Immature natural killer cell (primary cell): ENCODE measurements around the gene PEX12. TPM values are rescaled to one million over a fixed set of nuclear protein-coding genes. Genes with fewer than 3 reads are reported as not detected.

Experiments
- DNase-seq, 3 donors: peaks; one replicate each; pipeline ENCODE4 v3.0.0; 2022; ENCODE audit warnings: mixed read lengths in 1 of 3
- H3K27ac Mint-ChIP-seq, 6 donors: one replicate each; pipeline ENCODE4 v1.8.0; 2020; ENCODE audit warnings: mixed read lengths in 6 of 6, mild to moderate bottlenecking in 5 of 6, inconsistent platforms in 4 of 6, moderate library complexity in 3 of 6
- H3K27me3 Mint-ChIP-seq, 3 donors: one replicate each; pipeline ENCODE4 v1.8.0; 2020 to 2021; ENCODE audit warnings: low read depth in 3 of 3, mild to moderate bottlenecking in 3 of 3, mixed read lengths in 3 of 3, moderate library complexity in 3 of 3, inconsistent platforms in 1 of 3
- H3K36me3 Mint-ChIP-seq, 3 donors: one replicate each; pipeline ENCODE4 v1.8.0; 2020; ENCODE audit warnings: mixed read lengths in 3 of 3, inconsistent platforms in 2 of 3, mild to moderate bottlenecking in 2 of 3
- H3K4me1 Mint-ChIP-seq, 2 donors: one replicate each; pipeline ENCODE4 v1.8.0; 2020; ENCODE audit warnings: inconsistent platforms in 2 of 2, mild to moderate bottlenecking in 2 of 2, mixed read lengths in 2 of 2, moderate library complexity in 1 of 2
- H3K4me3 Mint-ChIP-seq, 5 donors: one replicate each; pipeline ENCODE4 v1.8.0; 2020; ENCODE audit warnings: mild to moderate bottlenecking in 5 of 5, mixed read lengths in 5 of 5, inconsistent platforms in 3 of 5, moderate library complexity in 3 of 5
- H3K9me3 Mint-ChIP-seq, 6 donors: one replicate each; pipeline ENCODE4 v1.8.0; 2020; ENCODE audit warnings: mild to moderate bottlenecking in 6 of 6, mixed read lengths in 6 of 6, inconsistent platforms in 4 of 6, moderate library complexity in 3 of 6
- polyA plus RNA-seq, 3 donors: library from polyadenylated mRNA; unstranded; fragments of 300-500 nt; fragmentation: Illumina TruSeq; gene quantifications; one replicate each; pipeline ENCODE4 v1.2.3, GENCODE V29; 2021

Gene PEX12
- polyA plus RNA-seq, 3 donors from 2014 or later, result 1.7 to 2.0 TPM; not detected in 1

- no peak within 1 kb of the TSS for H3K27ac Mint-ChIP-seq
- no peaks in the 10 kb centered on the region for H3K4me1 Mint-ChIP-seq
- H3K36me3 Mint-ChIP-seq, result no peaks in the 10 kb centered on the region
- no peak within 1 kb of the TSS for H3K4me3 Mint-ChIP-seq
- peaks cover 0 to 11% (median 6%) of the 10 kb centered on the region in 3 donors for H3K27me3 Mint-ChIP-seq
- no peak for DNase-seq
- no peaks in the 10 kb centered on the region for H3K9me3 Mint-ChIP-seq
Observed at GRCh38 chr17:35560703-35561102, 17.7 kb downstream of the PEX12 start, which contains the start of gene SLFN14. Gene SLFN14, minus strand, starts transcription at chr17:35560819. Its CDS starts 2,757 bp downstream, at chr17:35558062.

GRCh38 chr17:35559495-35560210 is 18.7 kb downstream of the PEX12 start:
- Mint-ChIP-seq H3K4me3 (no peak overlapping the region), H3K36me3 (no peaks in the 10 kb centered on the region), H3K27ac (no peak overlapping the region)

DNA sequence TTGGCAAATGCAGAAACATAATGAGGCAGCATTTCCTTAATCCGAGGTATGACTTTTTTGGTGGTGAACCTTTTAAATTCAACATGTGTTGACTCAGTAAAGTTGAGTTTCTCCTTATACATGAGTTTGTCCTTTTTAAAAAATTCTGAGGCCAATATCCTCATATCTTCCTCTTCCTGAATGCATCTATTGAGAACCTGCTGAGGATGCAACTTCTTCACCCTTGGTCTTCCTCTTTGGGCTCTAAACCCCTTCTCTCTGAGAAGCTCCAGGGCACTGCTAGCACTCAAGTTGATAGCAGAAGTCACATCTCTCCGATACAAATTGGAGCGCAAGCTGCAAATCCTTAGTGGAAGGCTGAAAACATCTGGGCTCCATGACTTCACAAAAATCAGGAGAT is 21.0 kb downstream of the PEX12 start:
- DNase-seq, result no peak
- peaks cover 2 to 11% (median 4%) of the 10 kb centered on the region in 3 donors for H3K27me3 Mint-ChIP-seq
- no peaks in the 10 kb centered on the region for H3K4me1 Mint-ChIP-seq
- no peak overlapping the region for H3K27ac Mint-ChIP-seq
- no peak overlapping the region for H3K4me3 Mint-ChIP-seq
- no peaks in the 10 kb centered on the region for H3K9me3 Mint-ChIP-seq
- H3K36me3 Mint-ChIP-seq, result no peaks in the 10 kb centered on the region

More at GRCh38 chr17:35559495-35560210, 18.7 kb downstream of the PEX12 start:
- Mint-ChIP-seq H3K9me3 (no peaks in the 10 kb centered on the region), H3K4me1 (no peaks in the 10 kb centered on the region), H3K27me3 (peaks cover 2 to 11% (median 6%) of the 10 kb centered on the region in 3 donors)
- no peak for DNase-seq

GRCh38 chr17:35555691-35556090 is 22.7 kb downstream of the PEX12 start:
- DNase-seq, result no peak
- no peaks in the 10 kb centered on the region for H3K36me3 Mint-ChIP-seq
- H3K27me3 Mint-ChIP-seq, result peaks cover 2 to 7% (median 4%) of the 10 kb centered on the region in 3 donors
- H3K27ac Mint-ChIP-seq, result no peak overlapping the region
- H3K4me3 Mint-ChIP-seq, result no peak overlapping the region
- no peaks in the 10 kb centered on the region for H3K9me3 Mint-ChIP-seq
- no peaks in the 10 kb centered on the region for H3K4me1 Mint-ChIP-seq

DNA sequence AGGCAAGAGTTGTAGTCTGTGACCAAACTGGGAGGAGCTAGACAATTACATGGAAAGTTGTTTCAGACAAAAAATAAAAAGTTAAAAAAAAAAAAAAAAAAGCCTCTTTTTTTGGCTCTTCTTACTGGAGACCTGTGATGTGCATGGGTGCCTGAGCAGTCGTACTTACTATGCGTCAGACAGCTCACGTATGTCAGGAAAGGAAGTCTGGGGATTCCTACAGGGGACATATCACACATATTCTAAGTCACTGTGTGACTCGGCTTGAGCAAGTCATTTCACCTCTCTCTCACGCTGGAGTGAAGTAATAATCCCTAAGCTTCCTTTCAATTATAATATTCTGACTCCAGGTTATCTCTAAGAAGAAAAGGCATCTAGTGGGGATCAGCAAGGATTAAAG is 23.7 kb downstream of the PEX12 start:
- no peak overlapping the region for H3K4me3 Mint-ChIP-seq
- no peaks in the 10 kb centered on the region for H3K9me3 Mint-ChIP-seq
- no peak for DNase-seq
- peaks cover 2 to 4% (median 2%) of the 10 kb centered on the region in 3 donors for H3K27me3 Mint-ChIP-seq
- H3K4me1 Mint-ChIP-seq, result no peaks in the 10 kb centered on the region
- no peak overlapping the region for H3K27ac Mint-ChIP-seq
- peaks cover 0 to 5% (median 2%) of the 10 kb centered on the region in 3 donors for H3K36me3 Mint-ChIP-seq

DNA sequence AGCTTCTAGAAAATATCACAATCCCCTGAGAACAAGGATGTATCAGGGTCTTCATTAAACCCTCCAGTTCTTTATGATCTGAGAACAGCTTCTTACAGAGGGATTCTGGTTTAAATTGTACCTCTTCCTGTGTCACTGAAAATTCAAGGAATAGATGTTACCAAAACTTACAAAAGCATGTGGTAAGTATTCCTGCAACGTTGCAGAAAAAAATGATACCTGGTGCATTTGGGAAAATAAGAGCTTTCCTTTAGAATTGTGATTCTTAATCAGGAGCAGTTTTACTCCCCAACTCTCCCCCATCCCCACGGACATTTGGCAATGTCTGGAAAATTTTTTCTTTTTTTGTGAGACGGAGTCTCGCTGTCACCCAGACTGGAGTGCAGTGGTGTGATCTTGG is 25.1 kb downstream of the PEX12 start:
- Mint-ChIP-seq H3K27me3 (peaks cover 0 to 2% (median under 1%) of the 10 kb centered on the region in 3 donors), H3K4me1 (no peaks in the 10 kb centered on the region), H3K4me3 (no peak overlapping the region), H3K9me3 (no peaks in the 10 kb centered on the region), H3K36me3 (peaks cover 0 to 6% (median 4%) of the 10 kb centered on the region in 3 donors), H3K27ac (no peak overlapping the region)
- DNase-seq, result no peak

DNA sequence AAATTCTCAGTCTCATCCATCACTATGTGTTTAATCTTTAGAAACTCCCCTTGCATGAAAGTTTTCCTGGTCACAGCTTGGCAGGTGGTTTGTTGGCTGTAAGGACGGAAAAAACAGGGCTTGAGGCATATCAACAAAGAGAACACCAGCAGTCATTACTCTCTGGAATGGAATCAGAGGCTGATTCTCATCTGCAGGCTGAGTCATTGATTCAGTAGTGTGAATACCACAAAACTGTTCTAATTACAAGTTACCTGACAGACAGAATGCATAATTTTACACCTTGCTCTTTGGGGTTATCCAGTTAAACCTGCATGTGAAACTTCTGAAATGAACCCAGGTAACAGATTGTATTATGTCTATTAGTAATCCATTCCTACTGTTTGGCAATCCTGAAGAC is 29.4 kb downstream of the PEX12 start:
- Mint-ChIP-seq H3K36me3 (peaks cover 0 to 6% (median 4%) of the 10 kb centered on the region in 3 donors), H3K27ac (no peak overlapping the region), H3K4me3 (no peak overlapping the region), H3K27me3 (peaks cover 0 to 1% (median 0%) of the 10 kb centered on the region in 3 donors), H3K9me3 (no peaks in the 10 kb centered on the region), H3K4me1 (no peaks in the 10 kb centered on the region)
- no peak for DNase-seq

DNA sequence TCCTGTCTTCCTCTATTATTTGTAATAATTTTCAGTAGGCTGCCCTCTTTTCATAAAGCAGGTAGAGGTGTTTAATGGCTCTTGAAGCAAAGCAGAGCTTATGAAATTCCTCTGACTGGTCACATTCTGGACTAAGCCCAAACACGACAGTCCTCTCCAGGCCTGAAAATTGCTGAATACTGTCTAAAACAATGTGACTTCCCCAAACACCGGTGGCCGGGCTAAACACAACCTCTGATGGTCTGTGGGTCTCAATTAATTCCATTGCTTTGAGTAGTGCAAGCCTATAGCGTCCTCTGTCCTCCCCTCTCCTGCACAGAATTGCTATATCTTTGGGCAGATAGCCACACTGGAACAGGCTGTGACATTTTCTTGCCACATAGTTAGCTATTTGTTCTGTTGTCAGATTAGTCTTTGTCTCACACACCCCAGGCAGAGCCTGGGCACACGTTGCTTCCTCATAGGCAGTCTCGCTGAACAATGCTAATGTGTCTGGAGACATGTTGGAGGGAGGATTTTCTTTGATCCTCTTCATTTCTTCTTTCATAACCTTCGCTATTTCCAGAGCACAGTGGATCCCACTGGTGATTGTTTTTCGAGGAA is 30.1 kb downstream of the PEX12 start:
- peaks cover 0 to 1% (median 0%) of the 10 kb centered on the region in 3 donors for H3K27me3 Mint-ChIP-seq
- H3K36me3 Mint-ChIP-seq, result peaks cover 0 to 6% (median 4%) of the 10 kb centered on the region in 3 donors
- H3K27ac Mint-ChIP-seq, result no peak overlapping the region
- no peak overlapping the region for H3K4me3 Mint-ChIP-seq
- DNase-seq, result no peak
- no peaks in the 10 kb centered on the region for H3K4me1 Mint-ChIP-seq
- no peaks in the 10 kb centered on the region for H3K9me3 Mint-ChIP-seq

DNA sequence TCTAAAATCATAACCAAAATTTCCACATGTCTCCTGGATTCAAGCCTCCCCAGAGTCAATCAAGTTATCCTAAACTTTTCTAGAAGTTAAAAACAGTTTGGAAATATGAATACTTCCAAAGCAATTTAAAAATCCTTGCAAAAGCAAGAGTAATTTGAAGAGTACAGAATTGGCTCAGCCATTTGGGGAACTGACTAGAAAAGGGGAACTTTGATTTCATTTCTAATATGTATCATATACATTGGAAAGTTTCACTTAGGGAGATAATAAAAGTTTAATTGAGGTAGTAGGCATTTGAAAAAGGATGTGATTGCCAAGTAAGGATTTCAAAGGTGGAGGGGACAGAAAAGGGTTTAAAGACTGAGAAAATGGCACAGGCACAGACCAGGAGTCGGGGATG is 31.9 kb downstream of the PEX12 start:
- H3K27ac Mint-ChIP-seq, result no peak overlapping the region
- no peak overlapping the region for H3K4me3 Mint-ChIP-seq
- peaks cover 0 to 8% of the 10 kb centered on the region in 2 donors for H3K4me1 Mint-ChIP-seq
- H3K9me3 Mint-ChIP-seq, result no peaks in the 10 kb centered on the region
- DNase-seq, result no peak
- peaks cover 0 to 1% (median 0%) of the 10 kb centered on the region in 3 donors for H3K27me3 Mint-ChIP-seq
- H3K36me3 Mint-ChIP-seq, result peaks cover 0 to 6% (median 4%) of the 10 kb centered on the region in 3 donors

DNA sequence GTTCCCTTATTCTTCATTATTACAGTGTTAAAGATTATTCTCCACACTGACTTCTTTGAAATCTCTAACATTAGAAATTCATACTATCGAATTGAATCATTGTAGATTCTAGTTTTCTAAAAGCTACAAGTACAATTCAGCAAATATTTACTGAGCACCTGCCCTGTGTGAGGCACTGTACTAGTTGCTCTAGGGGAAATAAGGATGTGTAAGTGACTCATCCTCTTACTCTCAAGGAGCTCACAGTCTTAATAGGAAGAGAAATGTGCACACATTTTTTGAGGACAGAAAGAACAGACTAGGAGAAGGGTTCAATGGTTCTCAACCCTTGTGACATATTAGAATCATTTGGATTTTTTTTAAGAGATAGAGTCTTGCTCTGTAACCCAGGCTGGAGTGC is 33.2 kb downstream of the PEX12 start:
- peaks cover 2 to 6% (median 2%) of the 10 kb centered on the region in 3 donors for H3K27me3 Mint-ChIP-seq
- H3K9me3 Mint-ChIP-seq, result no peaks in the 10 kb centered on the region
- no peak for DNase-seq
- peaks cover 0 to 5% (median 4%) of the 10 kb centered on the region in 3 donors for H3K36me3 Mint-ChIP-seq
- H3K27ac Mint-ChIP-seq, result no peak overlapping the region
- peaks cover 12 to 21% of the 10 kb centered on the region in 2 donors for H3K4me1 Mint-ChIP-seq
- H3K4me3 Mint-ChIP-seq, result no peak overlapping the region

GRCh38 chr17:35543856-35544255 is 34.5 kb downstream of the PEX12 start:
- H3K36me3 Mint-ChIP-seq, result no peaks in the 10 kb centered on the region
- no peaks in the 10 kb centered on the region for H3K9me3 Mint-ChIP-seq
- H3K4me3 Mint-ChIP-seq, result no peak overlapping the region

DNA sequence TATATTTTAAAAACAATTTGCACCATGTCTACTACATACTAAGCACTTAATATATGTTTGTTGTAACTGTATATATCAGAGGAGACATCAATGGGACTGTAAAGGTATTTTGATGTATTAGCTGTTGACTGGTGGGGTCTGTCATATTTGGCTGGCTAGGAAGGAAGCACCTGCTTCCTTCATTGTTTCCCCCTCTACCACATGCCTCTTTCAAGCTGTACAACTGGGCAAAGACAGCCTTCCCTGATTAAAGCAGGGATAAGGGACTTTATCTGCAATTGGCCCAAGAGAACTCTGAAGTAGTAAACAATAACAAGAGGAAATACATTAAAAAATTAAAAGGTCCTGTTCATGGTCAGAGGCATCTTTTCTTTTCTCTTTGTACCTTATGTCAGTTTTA is 35.4 kb downstream of the PEX12 start:
- peaks cover 2 to 7% (median 6%) of the 10 kb centered on the region in 3 donors for H3K27me3 Mint-ChIP-seq
- H3K4me1 Mint-ChIP-seq, result peaks cover 33 to 43% of the 10 kb centered on the region in 2 donors
- peak overlapping the region in 1 of 5 donors; percentile 18 for H3K4me3 Mint-ChIP-seq

More at GRCh38 chr17:35543856-35544255, 34.5 kb downstream of the PEX12 start:
- no peak overlapping the region for H3K27ac Mint-ChIP-seq
- no peak for DNase-seq
- peaks cover 2 to 7% (median 6%) of the 10 kb centered on the region in 3 donors for H3K27me3 Mint-ChIP-seq
- H3K4me1 Mint-ChIP-seq, result peaks cover 25 to 34% of the 10 kb centered on the region in 2 donors

GRCh38 chr17:35541434-35541833 is 36.9 kb downstream of the PEX12 start:
- Mint-ChIP-seq H3K27ac (peak overlapping the region; percentile 91 to 99 (median 97)), H3K36me3 (no peaks in the 10 kb centered on the region), H3K4me3 (peak overlapping the region; percentile 92 to 98 (median 95)), H3K9me3 (no peaks in the 10 kb centered on the region), H3K27me3 (peaks cover 2 to 8% (median 7%) of the 10 kb centered on the region in 3 donors), H3K4me1 (peaks cover 46 to 53% of the 10 kb centered on the region in 2 donors)
- no peak for DNase-seq

More for the DNA sequence above, 35.4 kb downstream of the PEX12 start:
- no peaks in the 10 kb centered on the region for H3K36me3 Mint-ChIP-seq
- H3K9me3 Mint-ChIP-seq, result no peaks in the 10 kb centered on the region
- no peak for DNase-seq
- H3K27ac Mint-ChIP-seq, result peak overlapping the region in 5 of 6 donors; percentile 11 to 80 (median 28)
